ENCODE data around the gene UGT1A7. TPM values are rescaled to one million over a fixed set of nuclear protein-coding genes. Genes with fewer than 3 reads are reported as not detected.

UGT1A7 gene
- total and polyA plus RNA-seq, 9 of the 15 experiments (the other 6 are each of a cell fraction or from before 2014, with no cell fraction given) = not detected

- H4K20me1 ChIP-seq (replicated peaks; ENCODE audit: control insufficient read depth, insufficient read depth, low read length) = no peaks in the 10 kb centered on the region
- in situ Hi-C loops (cut with MboI) = no loop called here
- no peak overlapping the region for H3K9ac ChIP-seq (ENCODE audit: insufficient read depth in 1 of 2, low read depth in 2 of 2, low read length in 2 of 2)
- CTCF ChIA-PET (ENCODE audit: low intra/inter-chr PET ratio) = no interaction called here
- peak; percentile 45 to 51; a peak in 3 of 4 replicates for TF ChIP-seq SIX5 (IDR thresholded peaks at IDR 0.05; ENCODE audit: borderline replicate concordance in 1 of 2, insufficient read depth in 1 of 2, low read depth in 1 of 2, low read length in 2 of 2)
- TF ChIP-seq ZNF143 (CRISPR knock-in tag; IDR thresholded peaks at IDR 0.05) = peak; percentile 74
- TF ChIP-seq FOS (IDR thresholded peaks at IDR 0.05; ENCODE audit: extremely low read depth, insufficient read length) = peak; percentile 6
- no peak for TF ChIP-seq ATF1 (CRISPR knock-in tag; IDR thresholded peaks at IDR 0.05)
- no peak for TF ChIP-seq ATF1 (tag; IDR thresholded peaks at IDR 0.05)
- TF ChIP-seq, protein P1, sequence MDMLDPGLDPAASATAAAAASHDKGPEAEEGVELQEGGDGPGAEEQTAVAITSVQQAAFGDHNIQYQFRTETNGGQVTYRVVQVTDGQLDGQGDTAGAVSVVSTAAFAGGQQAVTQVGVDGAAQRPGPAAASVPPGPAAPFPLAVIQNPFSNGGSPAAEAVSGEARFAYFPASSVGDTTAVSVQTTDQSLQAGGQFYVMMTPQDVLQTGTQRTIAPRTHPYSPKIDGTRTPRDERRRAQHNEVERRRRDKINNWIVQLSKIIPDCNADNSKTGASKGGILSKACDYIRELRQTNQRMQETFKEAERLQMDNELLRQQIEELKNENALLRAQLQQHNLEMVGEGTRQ (CRISPR knock-in tag; IDR thresholded peaks at IDR 0.05) = peak; percentile 90
- TF ChIP-seq, protein P2, sequence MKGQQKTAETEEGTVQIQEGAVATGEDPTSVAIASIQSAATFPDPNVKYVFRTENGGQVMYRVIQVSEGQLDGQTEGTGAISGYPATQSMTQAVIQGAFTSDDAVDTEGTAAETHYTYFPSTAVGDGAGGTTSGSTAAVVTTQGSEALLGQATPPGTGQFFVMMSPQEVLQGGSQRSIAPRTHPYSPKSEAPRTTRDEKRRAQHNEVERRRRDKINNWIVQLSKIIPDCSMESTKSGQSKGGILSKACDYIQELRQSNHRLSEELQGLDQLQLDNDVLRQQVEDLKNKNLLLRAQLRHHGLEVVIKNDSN (CRISPR knock-in tag; IDR thresholded peaks at IDR 0.05) = peak; percentile 85
- peak; percentile 67; the same call in 1 of the 2 replicates for TF ChIP-seq RAD51 (IDR thresholded peaks at IDR 0.05; ENCODE audit: borderline replicate concordance, low read depth)
- peak; percentile 80 for TF ChIP-seq HCFC1 (IDR thresholded peaks at IDR 0.05; ENCODE audit: low read depth, low read length)
- no peak for TF ChIP-seq ZNF124 (CRISPR knock-in tag; IDR thresholded peaks at IDR 0.05)
- peak; percentile 77 for TF ChIP-seq RFX1 (IDR thresholded peaks at IDR 0.05)
- no peak for TF ChIP-seq KDM5B (IDR thresholded peaks at IDR 0.05; ENCODE audit: insufficient replicate concordance, low read depth, low read length)
- WGBS (ENCODE audit: insufficient coverage, low coverage, missing lambda C conversion rate) = 0% methylated on average over 1 of the region's 2 CpGs
- H3K79me2 ChIP-seq (ENCODE audit: control insufficient read depth, insufficient read depth, low read length) = no peaks in the 10 kb centered on the region
- no peak overlapping the region for H3K27ac ChIP-seq (ENCODE audit: extremely low read depth, low read depth, low read length)
- H2AFZ ChIP-seq (ENCODE audit: low read depth, low read length) = no peak overlapping the region
- H3K4me2 ChIP-seq (ENCODE audit: insufficient read depth, low read length) = no peak overlapping the region
- H3K36me3 ChIP-seq (ENCODE audit: control insufficient read depth, insufficient read depth, low read length) = no peaks in the 10 kb centered on the region
- FAIRE-seq (peak; percentile 46), ATAC-seq (peak; percentile 83), DNase-seq (ENCODE audit: extremely low read depth in 1 of 4, low spot score in 3 of 4) (peak in 3 of 4 experiments; percentile 31 to 53 (median 33))
- H3K4me1 ChIP-seq (replicated peaks in 1 of 2; ENCODE audit: control insufficient read depth in 2 of 2, insufficient read depth in 2 of 2, low read length in 2 of 2) = no peaks in the 10 kb centered on the region; a peak in 1 of 5 replicates
- no TSS peak for BruUV-seq (replicated peaks)
- no peak overlapping the region for H3K4me3 ChIP-seq
- H3K9me1 ChIP-seq (ENCODE audit: control insufficient read depth, insufficient read depth, low read length) = no peaks in the 10 kb centered on the region
- POLR2A ChIA-PET = interaction anchor here (0.6 to 0.7 kb wide), 2 partner anchors 166 to 421 kb away, joined by 3 to 4 read pairs; no protein-coding TSS in a partner anchor
- H3K27me3 ChIP-seq (ENCODE audit: control insufficient read depth in 2 of 2, insufficient read depth in 2 of 2, low read length in 2 of 2) = peaks cover 2 to 25% of the 10 kb centered on the region in 2 experiments; a peak in 3 of 5 replicates
- H3K9me3 ChIP-seq (replicated peaks; ENCODE audit: control insufficient read depth, insufficient read depth, low read depth, low read length) = no peaks in the 10 kb centered on the region
- intact Hi-C loops (cut with micrococcal nuclease) = no loop called here
Measured at GRCh38 chr2:233814056-233814835, 132.5 kb downstream of the UGT1A7 start.
